ENCODE results near the gene POPDC3.

DNA sequence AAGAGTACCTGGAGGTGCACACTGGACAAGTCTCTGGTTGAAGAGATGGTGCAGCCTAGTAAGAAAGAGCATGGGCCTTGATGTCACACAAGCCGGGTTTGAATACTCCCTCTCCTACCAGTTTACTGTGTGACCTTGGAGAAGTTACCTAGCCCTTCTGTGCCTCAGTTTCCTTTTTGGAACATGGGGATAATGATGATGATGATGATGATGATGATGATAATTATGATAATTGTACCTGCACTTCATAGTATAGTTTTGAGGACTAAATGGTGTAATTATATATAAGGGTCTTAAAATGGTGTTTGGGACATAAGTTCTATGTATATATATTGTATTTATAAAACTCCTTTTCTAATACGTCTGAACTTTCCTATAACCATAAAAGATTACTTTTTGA is 41.7 kb downstream of the POPDC3 start:
- TF ChIP-seq, protein P1, sequence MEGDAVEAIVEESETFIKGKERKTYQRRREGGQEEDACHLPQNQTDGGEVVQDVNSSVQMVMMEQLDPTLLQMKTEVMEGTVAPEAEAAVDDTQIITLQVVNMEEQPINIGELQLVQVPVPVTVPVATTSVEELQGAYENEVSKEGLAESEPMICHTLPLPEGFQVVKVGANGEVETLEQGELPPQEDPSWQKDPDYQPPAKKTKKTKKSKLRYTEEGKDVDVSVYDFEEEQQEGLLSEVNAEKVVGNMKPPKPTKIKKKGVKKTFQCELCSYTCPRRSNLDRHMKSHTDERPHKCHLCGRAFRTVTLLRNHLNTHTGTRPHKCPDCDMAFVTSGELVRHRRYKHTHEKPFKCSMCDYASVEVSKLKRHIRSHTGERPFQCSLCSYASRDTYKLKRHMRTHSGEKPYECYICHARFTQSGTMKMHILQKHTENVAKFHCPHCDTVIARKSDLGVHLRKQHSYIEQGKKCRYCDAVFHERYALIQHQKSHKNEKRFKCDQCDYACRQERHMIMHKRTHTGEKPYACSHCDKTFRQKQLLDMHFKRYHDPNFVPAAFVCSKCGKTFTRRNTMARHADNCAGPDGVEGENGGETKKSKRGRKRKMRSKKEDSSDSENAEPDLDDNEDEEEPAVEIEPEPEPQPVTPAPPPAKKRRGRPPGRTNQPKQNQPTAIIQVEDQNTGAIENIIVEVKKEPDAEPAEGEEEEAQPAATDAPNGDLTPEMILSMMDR (IDR thresholded peaks at IDR 0.05), result no peak
- no peak for TF ChIP-seq POLR2A (IDR thresholded peaks at IDR 0.05)
